NCI-H146 treated with DMSO at 0.1 percent for 48 hours (cell line): ENCODE results near the gene ZMIZ2.
"Not testable (repeated sequence)": the region's sequence is repeated elsewhere in the genome, so short reads cannot be mapped to it uniquely, and the experiment has no call there.

Source experiments
- DNase-seq: peaks from one replicate; lab custom pipeline; 2025; ENCODE audit not compliant: unreplicated experiment; lab: John Stamatoyannopoulos, UW

The ZMIZ2 gene

DNA sequence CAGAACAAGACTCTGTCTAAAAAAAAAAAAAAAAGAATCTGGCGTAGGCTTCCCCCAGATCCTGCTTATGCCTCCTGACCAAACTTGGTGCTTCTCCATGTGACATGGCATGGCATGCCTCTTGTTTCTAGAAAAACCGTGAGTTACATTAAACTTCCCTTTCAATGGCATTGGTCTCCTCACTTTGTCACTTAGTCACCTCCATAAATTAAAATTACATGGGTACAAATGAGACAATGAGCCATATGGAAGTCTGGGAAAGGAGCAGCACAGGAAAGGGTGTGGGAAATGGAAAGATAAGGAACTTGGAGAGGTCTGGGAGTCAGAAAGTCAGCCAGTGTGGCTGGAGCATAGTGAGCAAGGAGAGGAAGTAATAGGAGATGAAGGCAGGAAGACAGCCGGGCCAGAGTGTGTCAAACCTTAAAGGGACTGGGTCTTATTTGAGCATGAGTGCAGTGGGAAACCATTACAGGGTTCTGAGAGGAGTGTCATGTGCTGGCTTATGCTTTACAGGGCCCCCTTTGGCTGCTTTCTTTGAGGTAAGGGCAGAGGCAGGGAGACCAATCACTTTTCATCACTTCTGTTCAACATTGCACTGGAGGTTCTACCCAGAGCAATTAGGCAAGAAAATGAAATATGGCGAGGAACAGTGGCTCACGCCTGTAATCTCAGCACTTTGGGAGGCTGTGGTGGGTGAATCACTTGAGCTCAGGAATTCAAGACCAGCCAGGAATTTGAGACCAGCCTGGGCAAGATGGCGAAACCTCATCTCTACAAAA, 21.3 kb upstream of the ZMIZ2 start:
- DNase-seq, result no peak

GRCh38 chr7:44727937-44728262, 20.7 kb upstream of the ZMIZ2 start:
- DNase-seq, result no peak

GRCh38 chr7:44729949-44730590, 18.6 kb upstream of the ZMIZ2 start:
- no peak for DNase-seq

DNA sequence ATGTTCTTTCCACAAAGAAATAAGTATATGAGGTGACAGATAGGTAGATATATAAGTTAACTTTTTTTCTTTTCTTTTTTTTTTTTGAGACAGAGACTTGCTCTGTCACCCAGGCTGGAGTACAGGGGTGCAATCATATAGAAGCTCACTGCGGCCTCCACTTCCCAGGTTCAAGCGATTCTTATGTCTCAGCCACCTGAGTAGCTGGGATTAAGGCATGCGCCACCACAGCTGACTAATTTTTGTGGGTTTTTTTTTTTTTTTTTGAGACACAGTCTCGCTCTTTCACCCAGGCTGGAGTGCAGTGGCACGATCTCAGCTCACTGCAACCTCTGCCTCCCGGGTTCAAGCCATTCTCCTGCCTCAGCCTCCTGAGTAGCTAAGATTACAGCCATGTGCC, 15.7 kb upstream of the ZMIZ2 start:
- DNase-seq, result not testable (repeated sequence)

- DNase-seq, result no peak
Measured at GRCh38 chr7:44733708-44734481, 14.8 kb upstream of the ZMIZ2 start.

DNA sequence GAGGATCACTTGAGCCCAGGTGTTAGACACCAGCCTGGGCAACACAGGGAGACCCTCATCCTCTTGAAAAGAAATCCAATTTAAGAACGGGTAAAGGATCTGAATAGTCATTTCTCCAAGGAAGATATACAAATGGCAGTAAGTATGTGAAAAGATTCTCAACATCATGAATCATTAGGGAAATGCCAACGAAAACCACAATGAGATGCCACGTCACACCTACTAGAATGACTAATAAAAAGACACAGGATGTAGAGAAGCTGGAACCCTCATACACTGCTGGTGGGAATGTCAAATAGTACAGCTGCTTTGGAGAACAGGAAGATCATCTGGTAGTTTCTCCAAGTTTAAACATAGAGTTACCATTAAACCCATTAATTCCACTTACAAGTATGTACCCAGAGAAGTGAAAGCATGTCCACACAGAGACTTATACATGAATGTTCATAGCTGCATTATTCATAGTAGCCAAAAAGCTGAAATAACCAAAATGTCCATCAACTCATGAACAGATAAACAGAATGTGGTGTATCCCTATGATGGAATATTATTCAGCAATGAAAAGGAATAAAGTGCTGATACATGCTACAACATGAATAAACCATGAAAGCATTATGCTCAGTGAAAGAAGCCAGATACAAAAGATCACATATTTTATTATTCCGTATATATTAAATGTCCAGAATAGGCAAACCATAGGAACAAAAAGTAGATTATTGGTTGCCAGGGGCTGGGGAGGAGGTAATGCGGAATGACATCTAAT, 13.1 kb upstream of the ZMIZ2 start:
- DNase-seq, result no peak

DNA sequence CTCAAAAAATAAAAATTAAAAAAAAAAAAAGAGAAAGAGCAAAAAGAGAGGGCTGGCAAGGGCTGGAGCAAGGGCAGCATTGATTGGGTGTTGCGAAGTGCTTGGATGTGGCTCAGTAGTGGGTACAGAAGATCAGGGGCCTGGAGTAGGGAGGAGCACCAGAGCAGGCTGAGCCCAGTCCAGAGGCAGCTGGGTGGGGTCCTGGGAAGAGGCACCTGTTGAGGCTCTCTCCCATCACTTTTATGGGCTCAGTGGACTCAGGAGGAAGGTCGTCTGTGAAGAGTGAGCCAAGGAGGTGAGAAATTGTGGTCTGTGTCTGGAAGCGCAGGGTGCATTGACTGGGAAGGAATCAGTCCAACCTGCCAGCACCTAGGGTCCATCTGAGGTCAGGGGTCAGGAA, 11.8 kb upstream of the ZMIZ2 start:
- no peak for DNase-seq

- no peak for DNase-seq
Measured at GRCh38 chr7:44738051-44738723, 10.5 kb upstream of the ZMIZ2 start.

GRCh38 chr7:44738876-44739665, 9.6 kb upstream of the ZMIZ2 start:
- DNase-seq, result no peak

DNA sequence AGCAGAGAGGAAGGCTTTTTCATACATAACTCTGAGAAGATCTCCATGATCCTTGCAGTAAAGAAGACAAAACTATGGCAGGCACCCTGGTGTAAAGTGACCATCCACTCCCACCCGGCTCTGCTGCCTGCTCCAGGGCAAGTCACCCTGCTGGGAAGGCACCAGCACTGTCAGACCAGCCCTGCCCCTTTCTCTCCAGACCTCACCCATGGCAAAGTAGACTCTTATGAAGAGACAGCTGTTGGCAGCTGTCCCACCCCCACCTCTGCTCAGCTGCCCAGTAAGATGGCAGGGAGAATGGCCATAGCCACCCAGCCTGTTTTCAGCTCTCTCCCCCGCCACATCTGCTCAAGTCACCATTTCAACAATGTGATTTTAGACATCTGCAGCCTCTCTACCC, 8.6 kb upstream of the ZMIZ2 start:
- DNase-seq, result no peak

DNA sequence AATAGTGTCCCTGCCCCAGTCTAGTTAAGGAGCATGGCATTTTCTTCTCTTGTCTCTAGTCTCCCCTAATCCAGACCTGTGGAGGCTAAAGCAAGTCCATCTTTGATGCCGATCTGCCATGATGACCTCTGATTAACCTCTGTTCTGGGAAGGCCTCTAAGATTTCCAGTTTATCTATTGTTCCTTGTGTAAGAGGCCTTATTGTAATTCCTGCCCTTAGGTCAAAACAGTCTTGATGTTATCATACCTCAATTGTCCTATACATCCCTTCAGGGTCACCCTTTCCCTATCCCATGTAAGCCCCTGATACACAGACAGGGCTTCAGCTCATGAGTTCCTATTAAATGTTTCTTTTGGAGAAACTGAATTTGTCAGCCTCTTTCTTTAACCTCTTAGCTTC, 4.9 kb upstream of the ZMIZ2 start:
- no peak for DNase-seq

GRCh38 chr7:44748948-44749731, 493 bp downstream of the ZMIZ2 start:
- no peak for DNase-seq

DNA sequence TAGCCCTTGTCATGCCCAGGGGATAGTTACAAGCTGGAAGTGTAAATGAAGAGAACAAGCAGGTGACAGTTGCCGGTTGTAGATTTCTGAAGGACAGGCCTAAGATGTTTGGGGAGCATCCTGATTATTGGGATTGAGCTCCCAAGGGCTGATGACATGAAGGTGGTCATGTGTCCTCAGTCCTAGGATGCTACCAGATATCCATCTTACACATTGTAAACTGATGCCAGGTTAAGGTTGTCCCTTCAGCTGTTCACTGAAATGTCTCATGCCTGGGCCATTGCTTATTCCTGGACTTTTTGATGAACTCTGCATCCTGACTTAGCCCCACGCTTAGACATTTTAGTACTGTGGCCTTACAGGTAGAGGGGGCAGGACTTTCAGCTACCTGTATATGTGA, 1.3 kb downstream of the ZMIZ2 start:
- no peak for DNase-seq

GRCh38 chr7:44750424-44750823, 1.8 kb downstream of the ZMIZ2 start:
- no peak for DNase-seq

- no peak for DNase-seq
Measured at GRCh38 chr7:44750921-44751571, 2.4 kb downstream of the ZMIZ2 start.

- no peak for DNase-seq
Measured at GRCh38 chr7:44752822-44753221, 4.2 kb downstream of the ZMIZ2 start.

- DNase-seq, result no peak
Measured at GRCh38 chr7:44754802-44755697, 6.4 kb downstream of the ZMIZ2 start.
